Endothelial cell of umbilical vein (primary cell): Measurements from ENCODE around the gene ATG5. TPM values are rescaled to one million over a fixed set of nuclear protein-coding genes. Genes with fewer than 3 reads are reported as not detected.

Experiments
- BruUV-seq: library from RNA; stranded (reverse); fragments of 400-500 nt; replicated peaks from 2 replicates; lab custom pipeline; 2021; lab: Mats Ljungman, UMichigan
- CTCF ChIA-PET: fragments of 300-600, 350-600 bp; sonication (Branson Sonifier 250); formaldehyde crosslinking; loops from one replicate; lab custom pipeline; 2021; ENCODE audit warnings: antibody characterized with exemption, inconsistent platforms; lab: Charles Lee
- POLR2A ChIA-PET: fragments of 300-600, 350-600 bp; sonication (Branson Sonifier 250); formaldehyde crosslinking; loops from one replicate; lab custom pipeline; 2021; ENCODE audit warnings: antibody characterized with exemption, inconsistent platforms; lab: Charles Lee
- DNase-seq: peaks from one replicate; pipeline ENCODE4 v3.0.0-alpha.2; 2011; ENCODE audit warnings: low read depth, low spot score
- FAIRE-seq: peaks from 2 replicates; lab custom pipeline; 2011; peaks lifted over from hg19 to GRCh38; lab: Jason Lieb, UNC
- H2AFZ ChIP-seq: 2 replicates; pipeline ENCODE4 v1.6.0; 2012; ENCODE audit warnings: low read depth, low read length, control low read depth, inconsistent platforms
- H3K27ac ChIP-seq: 2 replicates; pipeline ENCODE4 v1.5.1; 2011; ENCODE audit warnings: low read depth, mild to moderate bottlenecking, control low read depth, low read length, moderate library complexity; ENCODE audit not compliant: insufficient read depth
- H3K27me3 ChIP-seq, 2 experiments: 2 replicates each; pipeline versions ENCODE4 v1.6.0 to v1.6.1; 2011; ENCODE audit warnings: low read length in 2 of 2, mixed read lengths in 1 of 2; ENCODE audit not compliant: control insufficient read depth in 2 of 2, insufficient read depth in 2 of 2
- H3K36me3 ChIP-seq, 2 experiments: 2 replicates in 1 of 2; 3 replicates in 1 of 2; pipeline ENCODE4 v1.5.1; 2011; ENCODE audit warnings: low read length in 2 of 2, mild to moderate bottlenecking in 1 of 2, moderate library complexity in 1 of 2; ENCODE audit not compliant: control insufficient read depth in 2 of 2, insufficient read depth in 2 of 2; ENCODE audit errors: extremely low read depth in 1 of 2
- H3K4me1 ChIP-seq: 3 replicates; pipeline ENCODE4 v1.5.1; 2011; ENCODE audit warnings: mild to moderate bottlenecking, low read length; ENCODE audit not compliant: control insufficient read depth, insufficient read depth; ENCODE audit errors: extremely low read depth
- H3K4me2 ChIP-seq: 2 replicates; pipeline ENCODE4 v1.6.1; 2011; ENCODE audit warnings: low read length, control low read depth, mixed read lengths; ENCODE audit not compliant: insufficient read depth
- H3K4me3 ChIP-seq, 3 experiments: fragments of 200-600 bp in 1 of 3; sonication (generic), shearing (Covaris generic) in 1 of 3; replicated peaks in 1 of 3; 2 replicates each; pipeline ENCODE4 v1.5.1; 2011 to 2016; ENCODE audit warnings: control low read depth in 3 of 3, low read length in 3 of 3, mild to moderate bottlenecking in 2 of 3, inconsistent platforms in 1 of 3, low read depth in 1 of 3, moderate library complexity in 1 of 3; ENCODE audit not compliant: insufficient read depth in 1 of 3
- H3K79me2 ChIP-seq: 2 replicates; pipeline ENCODE4 v1.6.0; 2012; ENCODE audit warnings: low read length, inconsistent platforms; ENCODE audit not compliant: control insufficient read depth, insufficient read depth
- H3K9ac ChIP-seq: replicated peaks from 2 replicates; pipeline ENCODE3; 2011; ENCODE audit warnings: low read length, control low read depth; ENCODE audit not compliant: insufficient read depth; ENCODE audit errors: extremely low read depth
- H3K9me1 ChIP-seq: replicated peaks from 3 replicates; pipeline ENCODE4 v1.6.0; 2011; ENCODE audit warnings: mild to moderate bottlenecking, low read length; ENCODE audit not compliant: control insufficient read depth, insufficient read depth; ENCODE audit errors: extremely low read depth
- H3K9me3 ChIP-seq: replicated peaks from 2 replicates; pipeline ENCODE4 v1.5.1; 2012; ENCODE audit warnings: low read length, inconsistent platforms; ENCODE audit not compliant: control insufficient read depth, insufficient read depth
- H4K20me1 ChIP-seq: replicated peaks from 2 replicates; pipeline ENCODE3; 2011; ENCODE audit warnings: mild to moderate bottlenecking, low read length; ENCODE audit not compliant: control insufficient read depth, insufficient read depth; ENCODE audit errors: extremely low read depth
- EZH2 ChIP-seq: IDR thresholded peaks from 2 replicates; pipeline ENCODE4 v1.6.1; 2012; ENCODE audit warnings: borderline replicate concordance, low read depth, mild to moderate bottlenecking, moderate library complexity, low read length, inconsistent platforms; ENCODE audit not compliant: severe bottlenecking
- FOS ChIP-seq: IDR thresholded peaks from 2 replicates; pipeline ENCODE4 v1.6.1; 2011; ENCODE audit warnings: mild to moderate bottlenecking, low read length, moderate library complexity, borderline replicate concordance; ENCODE audit not compliant: insufficient read depth
- GATA2 ChIP-seq: IDR thresholded peaks from 2 replicates; pipeline ENCODE4 v1.7.0; 2011; ENCODE audit warnings: low read depth, mild to moderate bottlenecking, moderate library complexity, mixed read lengths, low read length; ENCODE audit not compliant: insufficient read length, insufficient read depth
- JUN ChIP-seq: IDR thresholded peaks from 2 replicates; pipeline ENCODE4 v1.6.1; 2011; ENCODE audit warnings: borderline replicate concordance, low read depth; ENCODE audit not compliant: insufficient read length, insufficient read depth
- MYC ChIP-seq: IDR thresholded peaks from one replicate; pipeline ENCODE4 v1.6.1; 2011; ENCODE audit warnings: mild to moderate bottlenecking, low read depth, low read length
- POLR2A ChIP-seq: IDR thresholded peaks from 2 replicates; pipeline ENCODE4 v1.6.1; 2012; ENCODE audit warnings: low read depth, mild to moderate bottlenecking, control low read depth, low read length
- POLR2AphosphoS5 ChIP-seq: IDR thresholded peaks from 2 replicates; pipeline ENCODE4 v1.6.1; 2012; ENCODE audit warnings: low read depth, mild to moderate bottlenecking, control low read depth, low read length, moderate library complexity; ENCODE audit not compliant: insufficient read depth
- dilution Hi-C: fragments of 300-500 bp; cut with MboI; formaldehyde crosslinking; loops from one replicate; pipeline ENCODE4 v1.15.0; 2019; ENCODE audit warnings: low sequenced_read_pairs; ENCODE audit not compliant: extremely low pct_ligation_motif_present
- intact Hi-C: fragments of 100-400 bp; cut with micrococcal nuclease; formaldehyde crosslinking; loops from one replicate; pipeline ENCODE4 v1.10.0; 2022
- polyA plus RNA-seq, 4 experiments: library from polyadenylated mRNA; depleted of rRNA in 3 of 4; stranded (reverse) in 3 of 4; unstranded in 1 of 4; fragments of >200 nt; gene quantifications; 2 replicates each; pipeline versions ENCODE4 v1.2.1 to v1.2.3, GENCODE V29; 2011 to 2012; ENCODE audit warnings: missing spikeins in 1 of 4
- total RNA-seq: library from RNA; stranded (reverse); gene quantifications from 2 replicates; pipeline ENCODE4 v1.2.3, GENCODE V29; 2021
- TF ChIP-seq, protein P1 (sequence below), 2 donors: IDR thresholded peaks; 1 replicate in 1 of 2; 2 replicates in 1 of 2; pipeline ENCODE4 v1.5.1; 2011; ENCODE audit warnings: low read length in 2 of 2, mild to moderate bottlenecking in 2 of 2, moderate library complexity in 2 of 2, control low read depth in 1 of 2, inconsistent platforms in 1 of 2, low read depth in 1 of 2; ENCODE audit not compliant: insufficient read depth in 1 of 2; ENCODE audit errors: extremely low read depth in 1 of 2
- TF ChIP-seq, protein P2 (sequence below): IDR thresholded peaks from 2 replicates; pipeline ENCODE4 v1.6.1; 2011; ENCODE audit not compliant: insufficient read depth, insufficient read length

ATG5 gene
- total and polyA plus RNA-seq, 2 donors (not counting 3 experiments of a cell fraction or from before 2014, with no cell fraction given), result 14.1 to 32.8 TPM

DNA sequence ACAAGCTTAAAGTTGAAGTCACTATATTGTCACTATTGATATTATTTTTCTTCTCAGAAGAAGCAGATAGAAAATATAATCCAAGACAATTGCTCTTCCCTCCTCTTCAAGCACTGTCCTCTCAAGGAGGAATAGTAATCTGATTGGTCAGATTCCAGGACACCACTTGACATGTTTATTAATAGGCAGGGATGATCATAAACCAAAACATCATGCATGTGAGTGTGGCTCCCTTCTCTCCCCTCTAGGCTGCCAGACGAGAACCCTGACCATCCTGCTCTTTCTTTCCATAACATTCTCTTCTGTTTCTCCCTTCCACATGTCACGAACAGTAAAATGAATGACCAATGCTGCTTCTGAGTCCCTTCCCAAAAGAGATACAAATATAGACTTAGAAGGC, 7.5 kb downstream of the ATG5 start:
- ChIA-PET POLR2A (no interaction called here), CTCF (no interaction called here)
- no TSS peak for BruUV-seq
- no peaks in the 10 kb centered on the region for H3K36me3 ChIP-seq
- H4K20me1 ChIP-seq, result no peaks in the 10 kb centered on the region
- no peak overlapping the region for H3K9ac ChIP-seq
- H3K79me2 ChIP-seq, result peaks cover 75% of the 10 kb centered on the region
- peaks cover 5% of the 10 kb centered on the region for H3K4me1 ChIP-seq
- no peak overlapping the region for H3K4me2 ChIP-seq
- H3K9me3 ChIP-seq, result no peaks in the 10 kb centered on the region
- no peaks in the 10 kb centered on the region for H3K27me3 ChIP-seq
- no peak overlapping the region for H3K4me3 ChIP-seq
- H3K27ac ChIP-seq, result no peak overlapping the region
- dilution Hi-C loops, result no loop called here
- no peak for FAIRE-seq
- no peak for DNase-seq
- no peak overlapping the region for H2AFZ ChIP-seq
- TF ChIP-seq GATA2 (no peak), MYC (no peak), FOS (no peak), POLR2AphosphoS5 (no peak), JUN (no peak), EZH2 (no peak), POLR2A (no peak)
- TF ChIP-seq, protein P1, sequence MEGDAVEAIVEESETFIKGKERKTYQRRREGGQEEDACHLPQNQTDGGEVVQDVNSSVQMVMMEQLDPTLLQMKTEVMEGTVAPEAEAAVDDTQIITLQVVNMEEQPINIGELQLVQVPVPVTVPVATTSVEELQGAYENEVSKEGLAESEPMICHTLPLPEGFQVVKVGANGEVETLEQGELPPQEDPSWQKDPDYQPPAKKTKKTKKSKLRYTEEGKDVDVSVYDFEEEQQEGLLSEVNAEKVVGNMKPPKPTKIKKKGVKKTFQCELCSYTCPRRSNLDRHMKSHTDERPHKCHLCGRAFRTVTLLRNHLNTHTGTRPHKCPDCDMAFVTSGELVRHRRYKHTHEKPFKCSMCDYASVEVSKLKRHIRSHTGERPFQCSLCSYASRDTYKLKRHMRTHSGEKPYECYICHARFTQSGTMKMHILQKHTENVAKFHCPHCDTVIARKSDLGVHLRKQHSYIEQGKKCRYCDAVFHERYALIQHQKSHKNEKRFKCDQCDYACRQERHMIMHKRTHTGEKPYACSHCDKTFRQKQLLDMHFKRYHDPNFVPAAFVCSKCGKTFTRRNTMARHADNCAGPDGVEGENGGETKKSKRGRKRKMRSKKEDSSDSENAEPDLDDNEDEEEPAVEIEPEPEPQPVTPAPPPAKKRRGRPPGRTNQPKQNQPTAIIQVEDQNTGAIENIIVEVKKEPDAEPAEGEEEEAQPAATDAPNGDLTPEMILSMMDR (IDR thresholded peaks at IDR 0.05; ENCODE audit: extremely low read depth in 1 of 2, insufficient read depth in 1 of 2, low read depth in 1 of 2, low read length in 2 of 2), result no peak
- TF ChIP-seq, protein P2, sequence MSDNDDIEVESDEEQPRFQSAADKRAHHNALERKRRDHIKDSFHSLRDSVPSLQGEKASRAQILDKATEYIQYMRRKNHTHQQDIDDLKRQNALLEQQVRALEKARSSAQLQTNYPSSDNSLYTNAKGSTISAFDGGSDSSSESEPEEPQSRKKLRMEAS, result no peak
- H3K9me1 ChIP-seq, result no peaks in the 10 kb centered on the region
- intact Hi-C loops, result no loop called here
